Measurements from ENCODE around the gene FBXO42. TPM values are rescaled to one million over a fixed set of nuclear protein-coding genes. Genes with fewer than 3 reads are reported as not detected.

The FBXO42 gene
- total and polyA plus RNA-seq, 10 donors: 8.6 to 30.2 (median 20.1) TPM

GRCh38 chr1:16198444-16199156 is 153.7 kb downstream of the FBXO42 start:
- WGBS, 5 donors: 91 to 100% (median 93%) methylated on average over 7 to 8 of the region's 8 CpGs
- TF ChIP-seq POLR2AphosphoS5 (IDR thresholded peaks at IDR 0.05) (no peak), POLR2A (IDR thresholded peaks at IDR 0.05) (no peak), CTCF (IDR thresholded peaks at IDR 0.05 in 8 of 11, conservative IDR thresholded peaks at IDR 0.05 in 3 of 11) (no peak)
- no peak for DNase-seq
- no peaks in the 10 kb centered on the region for H3K4me1 ChIP-seq
- peaks cover 0 to 39% (median 8%) of the 10 kb centered on the region in 6 donors for H3K36me3 ChIP-seq
- H3K27me3 ChIP-seq (replicated peaks in 1 of 7): no peaks in the 10 kb centered on the region
- H3K27ac ChIP-seq: no peak overlapping the region
- intact Hi-C loops (cut with DNase I; ENCODE audit: low total_unique reads): no loop called here
- no peak overlapping the region for H3K4me3 ChIP-seq
- no peaks in the 10 kb centered on the region for H3K9me3 ChIP-seq

- DNase-seq: no peak
- Histone ChIP-seq H3K36me3 (peaks cover 0 to 32% (median 1%) of the 10 kb centered on the region in 6 donors), H3K27ac (no peak overlapping the region), H3K4me1 (no peaks in the 10 kb centered on the region), H3K4me3 (no peak overlapping the region), H3K9me3 (no peaks in the 10 kb centered on the region), H3K27me3 (replicated peaks in 1 of 7) (no peaks in the 10 kb centered on the region)
- TF ChIP-seq CTCF (IDR thresholded peaks at IDR 0.05 in 8 of 11, conservative IDR thresholded peaks at IDR 0.05 in 3 of 11) (no peak), POLR2AphosphoS5 (IDR thresholded peaks at IDR 0.05) (no peak), POLR2A (IDR thresholded peaks at IDR 0.05) (no peak)
- intact Hi-C loops (cut with DNase I; ENCODE audit: low total_unique reads): no loop called here
- 62 to 94% (median 82%) methylated on average over 2 to 3 of the region's 3 CpGs for WGBS, 5 donors
These were observed 155.4 kb downstream of the FBXO42 start for GRCh38 chr1:16196874-16197273.

Small RNA genes within 50 kb of the gene (small RNA-seq; reads per million reads assigned to genes)
- gene MT1XP1: 0 reads per million in 4 donors

Other genes with a start within 250 kb of the FBXO42 start
- 10 to 100 TPM; 10.6 to 35.7 (median 17.1) TPM for gene EPHA2, start 196.4 kb downstream of the FBXO42 start, total RNA-seq
- 1 to 10 TPM; 2.0 to 7.4 (median 2.6) TPM for gene EPHA2, start 196.4 kb downstream of the FBXO42 start, polyA plus RNA-seq
- 10 to 100 TPM in 1 of 7 donors, 1 to 10 TPM in 6; 3.5 to 12.9 (median 8.0) TPM for gene ARHGEF19, start 139.8 kb downstream of the FBXO42 start, total RNA-seq
- gene ARHGEF19, start 139.8 kb downstream of the FBXO42 start, polyA plus RNA-seq: 1 to 10 TPM; 4.8 to 7.7 (median 6.4) TPM
- gene CPLANE2, start 115.3 kb downstream of the FBXO42 start, total RNA-seq: 1 to 10 TPM; 4.0 to 7.6 (median 5.3) TPM
- 1 to 10 TPM; 2.1 to 6.1 (median 2.2) TPM for gene CPLANE2, start 115.3 kb downstream of the FBXO42 start, polyA plus RNA-seq
- gene SZRD1, start 14.8 kb upstream of the FBXO42 start, total RNA-seq: 100 to 1,000 TPM in 4 of 7 donors, 10 to 100 TPM in 3; 68.9 to 129 (median 103) TPM
- 10 to 100 TPM; 37.8 to 84.1 (median 53.8) TPM for gene SZRD1, start 14.8 kb upstream of the FBXO42 start, polyA plus RNA-seq
- under 1 TPM in 1 of 7 donors, not detected in 6; 0.30 TPM for gene SPATA21, start 84.9 kb upstream of the FBXO42 start, total RNA-seq
- under 1 TPM; 0.13 to 0.32 (median 0.18) TPM for gene SPATA21, start 84.9 kb upstream of the FBXO42 start, polyA plus RNA-seq
- gene NECAP2, start 88.2 kb upstream of the FBXO42 start, total RNA-seq: 100 to 1,000 TPM in 6 of 7 donors, 10 to 100 TPM in 1; 98.8 to 150 (median 122) TPM
- gene NECAP2, start 88.2 kb upstream of the FBXO42 start, polyA plus RNA-seq: 100 to 1,000 TPM in 1 of 3 donors, 10 to 100 TPM in 2; 59.7 to 105 (median 78.6) TPM
- 1,000 to 10,000 TPM in 4 of 7 donors, under 1 TPM in 3; under 0.01 to 8,075 (median 6,234) TPM for gene RNU1-1, start 161.8 kb upstream of the FBXO42 start, total RNA-seq
- not detected for gene RNU1-1, start 161.8 kb upstream of the FBXO42 start, polyA plus RNA-seq

Measured in spleen (tissue), 11 donors.